Tibial artery (tissue), 4 donors: ENCODE results near the gene SLC22A17.
"Not testable (repeated sequence)": the region's sequence is repeated elsewhere in the genome, so short reads cannot be mapped to it uniquely, and the experiment has no call there.

Source experiments
- DNase-seq, 2 donors: peaks; one replicate each; pipeline ENCODE4 v3.0.0-alpha.2; 2019
- H3K27ac ChIP-seq, 2 donors: fragments of 200-600 bp; sonication (generic) in 1 of 2; 1 replicate in 1 of 2; 2 replicates in 1 of 2; pipeline ENCODE4 v1.5.1; 2018 to 2019; ENCODE audit warnings: mild to moderate bottlenecking in 1 of 2
- H3K27me3 ChIP-seq, 2 donors: fragments of 200-600 bp; sonication (generic) in 1 of 2; one replicate each; pipeline versions ENCODE4 v1.5.1 to v1.6.0; 2016 to 2019
- H3K36me3 ChIP-seq, 3 donors: fragments of 200-600 bp; sonication (generic) in 2 of 3; one replicate each; pipeline ENCODE4 v1.5.1; 2016 to 2019; ENCODE audit warnings: mild to moderate bottlenecking in 2 of 3
- H3K4me1 ChIP-seq, 4 donors: fragments of 200-600 bp; sonication (generic) in 2 of 4; 1 replicate in 3 of 4; 2 replicates in 1 of 4; pipeline ENCODE4 v1.5.1; 2016 to 2019
- H3K4me3 ChIP-seq, 2 donors: fragments of 200-600 bp; sonication (generic) in 1 of 2; 1 replicate in 1 of 2; 2 replicates in 1 of 2; pipeline ENCODE4 v1.5.1; 2018 to 2019; ENCODE audit warnings: mild to moderate bottlenecking in 2 of 2
- H3K9me3 ChIP-seq, 3 donors: fragments of 200-600 bp; sonication (generic) in 1 of 3; one replicate each; pipeline ENCODE4 v1.5.1; 2016 to 2019
- CTCF ChIP-seq, 2 experiments: fragments of 200-600 bp in 1 of 2; fragments of 450-650 bp in 1 of 2; IDR thresholded peaks; one replicate each; pipeline ENCODE4 v1.5.1; 2017 to 2019; ENCODE audit warnings: antibody characterized with exemption in 2 of 2, mild to moderate bottlenecking in 1 of 2, moderate library complexity in 1 of 2
- intact Hi-C: fragments of 100-400 bp; cut with DNase I; formaldehyde crosslinking; loops from one replicate; pipeline ENCODE4 v1.15.0; 2023; ENCODE audit warnings: low total_unique reads

The SLC22A17 gene

GRCh38 chr14:23387916-23388882, 35.5 kb upstream of the SLC22A17 start:
- no peaks in the 10 kb centered on the region for H3K4me1 ChIP-seq
- H3K27me3 ChIP-seq: peaks cover 0 to 19% of the 10 kb centered on the region in 2 donors
- no peaks in the 10 kb centered on the region for H3K9me3 ChIP-seq
- TF ChIP-seq CTCF (IDR thresholded peaks at IDR 0.05): no peak
- no peaks in the 10 kb centered on the region for H3K36me3 ChIP-seq
- no peak overlapping the region for H3K4me3 ChIP-seq
- no peak overlapping the region for H3K27ac ChIP-seq
- DNase-seq: no peak
- intact Hi-C loops: no loop called here

DNA sequence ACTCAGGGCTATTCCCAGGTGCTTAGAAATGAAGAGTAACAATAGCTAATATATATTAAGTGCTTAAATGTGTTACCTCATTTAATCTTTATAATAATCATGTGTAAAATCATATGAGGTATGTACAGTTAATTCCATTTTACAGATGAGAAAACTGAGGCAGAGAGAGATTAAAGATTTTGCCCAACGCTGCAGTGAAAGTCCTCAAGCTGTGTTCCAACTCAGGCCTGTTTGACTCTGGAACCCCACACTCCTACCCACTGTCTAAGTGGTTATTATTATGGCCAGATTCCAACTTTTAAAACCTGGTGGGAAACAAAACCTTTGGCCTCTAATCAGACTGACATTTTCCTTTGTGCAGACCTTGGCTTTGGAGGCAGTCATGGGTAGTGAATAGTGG, 34.3 kb upstream of the SLC22A17 start:
- H3K4me3 ChIP-seq: no peak overlapping the region
- no peak for DNase-seq
- no peak overlapping the region for H3K27ac ChIP-seq
- H3K9me3 ChIP-seq: no peaks in the 10 kb centered on the region
- TF ChIP-seq CTCF (IDR thresholded peaks at IDR 0.05): no peak
- no peaks in the 10 kb centered on the region for H3K36me3 ChIP-seq
- intact Hi-C loops: no loop called here
- peaks cover 0 to 22% of the 10 kb centered on the region in 2 donors for H3K27me3 ChIP-seq
- H3K4me1 ChIP-seq: no peaks in the 10 kb centered on the region

DNA sequence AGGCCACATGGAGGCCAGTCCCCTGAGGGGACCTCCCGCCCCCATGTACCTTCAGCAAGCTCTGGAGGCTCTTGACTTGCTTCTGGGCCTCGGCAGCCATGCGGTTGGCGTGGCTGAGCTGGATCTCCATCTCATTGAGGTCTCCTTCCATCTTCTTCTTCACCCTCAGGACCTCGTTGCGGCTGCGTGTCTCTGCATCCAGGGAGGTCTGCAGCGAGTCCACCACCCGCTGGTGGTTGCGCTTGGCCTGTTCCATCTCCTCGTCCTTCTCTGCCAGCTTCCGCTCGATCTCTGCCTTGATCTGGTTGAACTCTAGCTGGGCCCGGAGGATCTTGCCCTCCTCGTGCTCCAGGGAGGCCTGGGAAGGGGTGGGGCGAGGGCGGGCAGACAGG, 33.6 kb upstream of the SLC22A17 start:
- H3K27ac ChIP-seq, H3K36me3 ChIP-seq, H3K4me3 ChIP-seq, H3K9me3 ChIP-seq, DNase-seq, intact Hi-C loops, H3K4me1 ChIP-seq: not testable (repeated sequence)
- H3K27me3 ChIP-seq: peaks cover 0 to 28% of the 10 kb centered on the region in 2 donors

DNA sequence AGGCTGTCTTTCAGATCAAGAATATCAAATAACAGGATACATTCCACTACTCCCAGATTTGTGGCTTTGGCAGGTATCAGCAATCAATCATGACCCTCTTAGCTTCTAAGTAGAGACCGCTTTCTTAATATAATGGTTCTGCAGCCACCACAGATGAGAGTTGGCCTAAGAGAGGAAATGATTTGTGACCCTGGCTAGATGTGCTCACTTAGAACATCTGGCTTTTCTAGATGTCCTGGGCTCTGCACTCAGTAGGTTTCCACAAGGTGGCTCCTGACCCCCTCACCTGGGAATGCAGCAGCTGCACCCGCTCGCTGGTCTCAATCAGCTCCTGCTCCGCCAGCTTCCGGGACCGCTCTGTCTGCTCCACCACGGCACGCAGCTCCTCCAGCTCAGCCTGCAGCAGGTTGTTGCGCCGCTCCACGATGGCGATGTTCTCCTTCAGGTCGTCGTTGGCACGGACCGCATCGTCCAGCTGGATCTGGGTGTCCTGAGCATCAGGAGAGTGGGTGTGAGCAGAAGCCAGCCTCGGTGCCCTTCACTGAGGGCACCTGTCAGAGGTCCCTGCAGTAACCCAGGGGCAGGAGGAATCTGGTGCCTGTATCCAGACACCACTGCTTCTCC, 33.1 kb upstream of the SLC22A17 start:
- H3K27ac ChIP-seq: no peak overlapping the region
- no peaks in the 10 kb centered on the region for H3K36me3 ChIP-seq
- no peaks in the 10 kb centered on the region for H3K9me3 ChIP-seq
- no peak for TF ChIP-seq CTCF (IDR thresholded peaks at IDR 0.05)
- intact Hi-C loops: no loop called here
- DNase-seq: no peak
- H3K4me3 ChIP-seq: no peak overlapping the region
- no peaks in the 10 kb centered on the region for H3K4me1 ChIP-seq
- peaks cover 0 to 31% of the 10 kb centered on the region in 2 donors for H3K27me3 ChIP-seq

- Histone ChIP-seq H3K36me3 (no peaks in the 10 kb centered on the region), H3K4me1 (no peaks in the 10 kb centered on the region), H3K4me3 (no peak overlapping the region), H3K27me3 (peaks cover 0 to 34% of the 10 kb centered on the region in 2 donors), H3K9me3 (no peaks in the 10 kb centered on the region), H3K27ac (no peak overlapping the region)
- no peak for DNase-seq
- intact Hi-C loops: no loop called here
- TF ChIP-seq CTCF (IDR thresholded peaks at IDR 0.05): no peak
These were observed 32.6 kb upstream of the SLC22A17 start for GRCh38 chr14:23385244-23385641.
